ENCODE results near the gene SCFD2.

- TF ChIP-seq ZNF281 (CRISPR knock-in tag; IDR thresholded peaks at IDR 0.05) = no peak
- TF ChIP-seq, protein P1, sequence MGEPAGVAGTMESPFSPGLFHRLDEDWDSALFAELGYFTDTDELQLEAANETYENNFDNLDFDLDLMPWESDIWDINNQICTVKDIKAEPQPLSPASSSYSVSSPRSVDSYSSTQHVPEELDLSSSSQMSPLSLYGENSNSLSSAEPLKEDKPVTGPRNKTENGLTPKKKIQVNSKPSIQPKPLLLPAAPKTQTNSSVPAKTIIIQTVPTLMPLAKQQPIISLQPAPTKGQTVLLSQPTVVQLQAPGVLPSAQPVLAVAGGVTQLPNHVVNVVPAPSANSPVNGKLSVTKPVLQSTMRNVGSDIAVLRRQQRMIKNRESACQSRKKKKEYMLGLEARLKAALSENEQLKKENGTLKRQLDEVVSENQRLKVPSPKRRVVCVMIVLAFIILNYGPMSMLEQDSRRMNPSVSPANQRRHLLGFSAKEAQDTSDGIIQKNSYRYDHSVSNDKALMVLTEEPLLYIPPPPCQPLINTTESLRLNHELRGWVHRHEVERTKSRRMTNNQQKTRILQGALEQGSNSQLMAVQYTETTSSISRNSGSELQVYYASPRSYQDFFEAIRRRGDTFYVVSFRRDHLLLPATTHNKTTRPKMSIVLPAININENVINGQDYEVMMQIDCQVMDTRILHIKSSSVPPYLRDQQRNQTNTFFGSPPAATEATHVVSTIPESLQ (CRISPR knock-in tag; IDR thresholded peaks at IDR 0.05) = no peak
- no peak for TF ChIP-seq CTCF (IDR thresholded peaks at IDR 0.05)
- TF ChIP-seq TEAD4 (CRISPR knock-in tag; IDR thresholded peaks at IDR 0.05) = no peak
- no peak for TF ChIP-seq JUN (CRISPR knock-in tag; IDR thresholded peaks at IDR 0.05)
- TF ChIP-seq, protein P2, sequence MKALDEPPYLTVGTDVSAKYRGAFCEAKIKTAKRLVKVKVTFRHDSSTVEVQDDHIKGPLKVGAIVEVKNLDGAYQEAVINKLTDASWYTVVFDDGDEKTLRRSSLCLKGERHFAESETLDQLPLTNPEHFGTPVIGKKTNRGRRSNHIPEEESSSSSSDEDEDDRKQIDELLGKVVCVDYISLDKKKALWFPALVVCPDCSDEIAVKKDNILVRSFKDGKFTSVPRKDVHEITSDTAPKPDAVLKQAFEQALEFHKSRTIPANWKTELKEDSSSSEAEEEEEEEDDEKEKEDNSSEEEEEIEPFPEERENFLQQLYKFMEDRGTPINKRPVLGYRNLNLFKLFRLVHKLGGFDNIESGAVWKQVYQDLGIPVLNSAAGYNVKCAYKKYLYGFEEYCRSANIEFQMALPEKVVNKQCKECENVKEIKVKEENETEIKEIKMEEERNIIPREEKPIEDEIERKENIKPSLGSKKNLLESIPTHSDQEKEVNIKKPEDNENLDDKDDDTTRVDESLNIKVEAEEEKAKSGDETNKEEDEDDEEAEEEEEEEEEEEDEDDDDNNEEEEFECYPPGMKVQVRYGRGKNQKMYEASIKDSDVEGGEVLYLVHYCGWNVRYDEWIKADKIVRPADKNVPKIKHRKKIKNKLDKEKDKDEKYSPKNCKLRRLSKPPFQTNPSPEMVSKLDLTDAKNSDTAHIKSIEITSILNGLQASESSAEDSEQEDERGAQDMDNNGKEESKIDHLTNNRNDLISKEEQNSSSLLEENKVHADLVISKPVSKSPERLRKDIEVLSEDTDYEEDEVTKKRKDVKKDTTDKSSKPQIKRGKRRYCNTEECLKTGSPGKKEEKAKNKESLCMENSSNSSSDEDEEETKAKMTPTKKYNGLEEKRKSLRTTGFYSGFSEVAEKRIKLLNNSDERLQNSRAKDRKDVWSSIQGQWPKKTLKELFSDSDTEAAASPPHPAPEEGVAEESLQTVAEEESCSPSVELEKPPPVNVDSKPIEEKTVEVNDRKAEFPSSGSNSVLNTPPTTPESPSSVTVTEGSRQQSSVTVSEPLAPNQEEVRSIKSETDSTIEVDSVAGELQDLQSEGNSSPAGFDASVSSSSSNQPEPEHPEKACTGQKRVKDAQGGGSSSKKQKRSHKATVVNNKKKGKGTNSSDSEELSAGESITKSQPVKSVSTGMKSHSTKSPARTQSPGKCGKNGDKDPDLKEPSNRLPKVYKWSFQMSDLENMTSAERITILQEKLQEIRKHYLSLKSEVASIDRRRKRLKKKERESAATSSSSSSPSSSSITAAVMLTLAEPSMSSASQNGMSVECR (CRISPR knock-in tag; IDR thresholded peaks at IDR 0.05; ENCODE audit: borderline replicate concordance) = no peak
- no peak for TF ChIP-seq KAT7 (CRISPR knock-in tag; IDR thresholded peaks at IDR 0.05; ENCODE audit: borderline replicate concordance)
- no peak for TF ChIP-seq RORB (CRISPR knock-in tag; IDR thresholded peaks at IDR 0.05)
- TF ChIP-seq, protein P3, sequence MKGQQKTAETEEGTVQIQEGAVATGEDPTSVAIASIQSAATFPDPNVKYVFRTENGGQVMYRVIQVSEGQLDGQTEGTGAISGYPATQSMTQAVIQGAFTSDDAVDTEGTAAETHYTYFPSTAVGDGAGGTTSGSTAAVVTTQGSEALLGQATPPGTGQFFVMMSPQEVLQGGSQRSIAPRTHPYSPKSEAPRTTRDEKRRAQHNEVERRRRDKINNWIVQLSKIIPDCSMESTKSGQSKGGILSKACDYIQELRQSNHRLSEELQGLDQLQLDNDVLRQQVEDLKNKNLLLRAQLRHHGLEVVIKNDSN (CRISPR knock-in tag; IDR thresholded peaks at IDR 0.05) = no peak
- TF ChIP-seq, protein P4, sequence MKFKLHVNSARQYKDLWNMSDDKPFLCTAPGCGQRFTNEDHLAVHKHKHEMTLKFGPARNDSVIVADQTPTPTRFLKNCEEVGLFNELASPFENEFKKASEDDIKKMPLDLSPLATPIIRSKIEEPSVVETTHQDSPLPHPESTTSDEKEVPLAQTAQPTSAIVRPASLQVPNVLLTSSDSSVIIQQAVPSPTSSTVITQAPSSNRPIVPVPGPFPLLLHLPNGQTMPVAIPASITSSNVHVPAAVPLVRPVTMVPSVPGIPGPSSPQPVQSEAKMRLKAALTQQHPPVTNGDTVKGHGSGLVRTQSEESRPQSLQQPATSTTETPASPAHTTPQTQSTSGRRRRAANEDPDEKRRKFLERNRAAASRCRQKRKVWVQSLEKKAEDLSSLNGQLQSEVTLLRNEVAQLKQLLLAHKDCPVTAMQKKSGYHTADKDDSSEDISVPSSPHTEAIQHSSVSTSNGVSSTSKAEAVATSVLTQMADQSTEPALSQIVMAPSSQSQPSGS (CRISPR knock-in tag; IDR thresholded peaks at IDR 0.05; ENCODE audit: borderline replicate concordance, low read depth) = no peak
- no peak for TF ChIP-seq ZNF138 (CRISPR knock-in tag; conservative IDR thresholded peaks at IDR 0.05)
- no peak for TF ChIP-seq SP1 (CRISPR knock-in tag; conservative IDR thresholded peaks at IDR 0.05)
- TF ChIP-seq ZNF263 (CRISPR knock-in tag; IDR thresholded peaks at IDR 0.05; ENCODE audit: low read depth) = no peak
Observed at GRCh38 chr4:53088152-53088551, 277.7 kb downstream of the SCFD2 start.

Measured in WTC11 (cell line).